Gastroesophageal sphincter (tissue), 4 donors: ENCODE measurements around the gene P3H3. TPM values are rescaled to one million over a fixed set of nuclear protein-coding genes. Genes with fewer than 3 reads are reported as not detected.
"Not testable (repeated sequence)": the region's sequence is repeated elsewhere in the genome, so short reads cannot be mapped to it uniquely, and the experiment has no call there.

Experiments
- ATAC-seq: fragments of 150-250 bp; one replicate; pipeline ENCODE4 v1.9.1; 2016; ENCODE audit warnings: mild to moderate bottlenecking, moderate library complexity
- H3K27ac ChIP-seq, 4 donors: fragments of 200-600 bp; sonication (generic) in 3 of 4; 1 replicate in 3 of 4; 2 replicates in 1 of 4; pipeline ENCODE4 v1.5.1; 2016 to 2019
- H3K27me3 ChIP-seq: fragments of 200-600 bp; sonication (generic); one replicate; pipeline ENCODE4 v1.5.1; 2019
- H3K36me3 ChIP-seq, 2 donors: fragments of 200-600 bp; sonication (generic); one replicate each; pipeline ENCODE4 v1.5.1; 2019; ENCODE audit warnings: control low read depth in 1 of 2
- H3K4me1 ChIP-seq, 3 donors: fragments of 200-600 bp; sonication (generic); 1 replicate in 2 of 3; 2 replicates in 1 of 3; pipeline ENCODE4 v1.5.1; 2016 to 2019; ENCODE audit warnings: control low read depth in 2 of 3
- H3K4me3 ChIP-seq, 2 donors: fragments of 200-600 bp; sonication (generic); one replicate each; pipeline ENCODE4 v1.5.1; 2019; ENCODE audit warnings: mild to moderate bottlenecking in 1 of 2, moderate library complexity in 1 of 2
- H3K9me3 ChIP-seq, 3 donors: fragments of 200-600 bp; sonication (generic); one replicate each; pipeline ENCODE4 v1.5.1; 2017 to 2019; ENCODE audit warnings: control low read depth in 2 of 3
- EP300 ChIP-seq: sonication (generic); formaldehyde crosslinking; IDR thresholded peaks from one replicate; pipeline ENCODE4 v1.6.1; 2017; ENCODE audit warnings: antibody characterized with exemption, mild to moderate bottlenecking
- POLR2A ChIP-seq, 2 donors: fragments of 450-650 bp; IDR thresholded peaks; one replicate each; pipeline ENCODE4 v1.6.1; 2017; ENCODE audit warnings: antibody characterized with exemption in 2 of 2, mild to moderate bottlenecking in 2 of 2, moderate library complexity in 1 of 2
- POLR2AphosphoS5 ChIP-seq: sonication (generic); formaldehyde crosslinking; IDR thresholded peaks from one replicate; pipeline ENCODE4 v1.6.1; 2017; ENCODE audit warnings: antibody characterized with exemption
- WGBS, 2 donors: methylation state at CpG; one replicate each; pipeline ENCODE4 v1.1.5; 2018; ENCODE audit warnings: low coverage in 1 of 2; 5-methylcytosine and 5-hydroxymethylcytosine counted together
- total RNA-seq, 4 donors: library from RNA; depleted of rRNA; stranded (reverse); fragments of >200 nt; gene quantifications; one replicate each; pipeline ENCODE4 v1.1.0, GENCODE V29; 2016
- TF ChIP-seq, protein P1 (sequence below), 4 experiments: fragments of 200-600 bp in 2 of 4; fragments of 450-650 bp in 2 of 4; sonication (generic) in 1 of 4; IDR thresholded peaks; one replicate each; pipeline ENCODE4 v1.5.1; 2017 to 2019; ENCODE audit warnings: antibody characterized with exemption in 4 of 4, mild to moderate bottlenecking in 2 of 4, moderate library complexity in 2 of 4

P3H3 gene
- total RNA-seq, 4 donors from 2014 or later: 17.3 to 28.3 (median 23.0) TPM

DNA sequence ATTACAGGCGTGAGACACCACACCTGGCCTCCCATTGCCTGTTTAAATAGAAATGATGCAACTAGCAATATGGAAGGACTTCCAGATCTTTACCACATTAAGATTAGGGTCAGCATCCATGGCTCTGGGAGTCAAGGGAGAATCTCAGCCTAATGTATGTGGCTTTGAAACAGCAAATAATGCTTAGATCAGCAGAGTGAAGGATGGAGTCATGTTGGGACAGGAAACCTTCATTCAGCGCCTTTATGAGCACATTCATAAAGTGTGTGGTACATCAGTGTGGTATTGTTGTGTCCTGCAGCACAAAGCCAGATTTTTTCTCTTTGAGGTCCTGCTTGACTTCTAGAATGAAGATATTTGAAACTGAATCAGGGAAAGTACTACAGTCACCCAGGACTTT lies 60.2 kb downstream of the P3H3 start:
- H3K4me3 ChIP-seq: no peak overlapping the region
- H3K27me3 ChIP-seq: no peaks in the 10 kb centered on the region
- no peak overlapping the region for H3K27ac ChIP-seq
- H3K4me1 ChIP-seq: peaks cover 0 to 19% (median 4%) of the 10 kb centered on the region in 3 donors
- no peaks in the 10 kb centered on the region for H3K9me3 ChIP-seq
- TF ChIP-seq POLR2AphosphoS5: no peak
- TF ChIP-seq POLR2A (IDR thresholded peaks at IDR 0.05): no peak
- no peak for TF ChIP-seq EP300
- TF ChIP-seq, protein P1, sequence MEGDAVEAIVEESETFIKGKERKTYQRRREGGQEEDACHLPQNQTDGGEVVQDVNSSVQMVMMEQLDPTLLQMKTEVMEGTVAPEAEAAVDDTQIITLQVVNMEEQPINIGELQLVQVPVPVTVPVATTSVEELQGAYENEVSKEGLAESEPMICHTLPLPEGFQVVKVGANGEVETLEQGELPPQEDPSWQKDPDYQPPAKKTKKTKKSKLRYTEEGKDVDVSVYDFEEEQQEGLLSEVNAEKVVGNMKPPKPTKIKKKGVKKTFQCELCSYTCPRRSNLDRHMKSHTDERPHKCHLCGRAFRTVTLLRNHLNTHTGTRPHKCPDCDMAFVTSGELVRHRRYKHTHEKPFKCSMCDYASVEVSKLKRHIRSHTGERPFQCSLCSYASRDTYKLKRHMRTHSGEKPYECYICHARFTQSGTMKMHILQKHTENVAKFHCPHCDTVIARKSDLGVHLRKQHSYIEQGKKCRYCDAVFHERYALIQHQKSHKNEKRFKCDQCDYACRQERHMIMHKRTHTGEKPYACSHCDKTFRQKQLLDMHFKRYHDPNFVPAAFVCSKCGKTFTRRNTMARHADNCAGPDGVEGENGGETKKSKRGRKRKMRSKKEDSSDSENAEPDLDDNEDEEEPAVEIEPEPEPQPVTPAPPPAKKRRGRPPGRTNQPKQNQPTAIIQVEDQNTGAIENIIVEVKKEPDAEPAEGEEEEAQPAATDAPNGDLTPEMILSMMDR (IDR thresholded peaks at IDR 0.05): no peak
- WGBS, 2 donors: 100% methylated on average over 1 to 2 of the region's 2 CpGs
- ATAC-seq: no peak
- peaks cover 0 to 24% of the 10 kb centered on the region in 2 donors for H3K36me3 ChIP-seq

DNA sequence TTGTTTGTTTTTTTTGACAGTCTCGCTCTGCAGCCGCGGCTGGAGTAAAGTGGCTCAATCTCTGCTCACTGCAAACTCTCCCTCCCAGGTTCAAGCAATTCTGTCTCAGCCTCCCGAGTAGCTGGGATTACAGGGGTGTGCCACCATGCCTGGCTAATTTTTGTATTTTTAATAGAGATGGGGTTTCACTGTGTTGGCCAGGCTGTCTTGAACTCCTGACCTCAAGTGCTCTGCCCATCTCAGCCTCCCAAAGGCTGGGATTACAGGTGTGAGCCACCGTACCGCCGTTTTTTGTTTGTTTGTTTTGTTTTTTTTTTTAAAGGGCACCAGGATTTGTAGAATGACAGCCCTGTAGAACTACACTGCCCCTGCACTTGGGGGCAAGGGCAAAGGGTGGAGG lies 60.6 kb downstream of the P3H3 start:
- 71 to 74% methylated on average over 3 to 7 of the region's 7 CpGs for WGBS, 2 donors
- H3K36me3 ChIP-seq: peaks cover 0 to 19% of the 10 kb centered on the region in 2 donors
- H3K9me3 ChIP-seq, H3K4me3 ChIP-seq, H3K27me3 ChIP-seq, ATAC-seq, H3K27ac ChIP-seq: not testable (repeated sequence)
- H3K4me1 ChIP-seq: peaks cover 0 to 19% (median 4%) of the 10 kb centered on the region in 3 donors

Other genes with a start within 250 kb of the P3H3 start
- gene CHD4, start 221.0 kb upstream of the P3H3 start, total RNA-seq: 100 to 1,000 TPM; 133 to 266 (median 219) TPM
- gene LPAR5, start 192.4 kb upstream of the P3H3 start, total RNA-seq: 1 to 10 TPM in 2 of 4 donors, under 1 TPM in 2; 0.47 to 2.0 (median 1.2) TPM
- 1 to 10 TPM in 2 of 4 donors, under 1 TPM in 1, not detected in 1; 0.81 to 3.2 (median 2.4) TPM for gene ACRBP, start 181.0 kb upstream of the P3H3 start, total RNA-seq
- 10 to 100 TPM; 43.2 to 63.8 (median 54.3) TPM for gene ING4, start 165.3 kb upstream of the P3H3 start, total RNA-seq
- gene ZNF384, start 139.0 kb upstream of the P3H3 start, total RNA-seq: 10 to 100 TPM; 26.1 to 57.5 (median 43.6) TPM
- gene PIANP, start 127.6 kb upstream of the P3H3 start, total RNA-seq: 1 to 10 TPM in 1 of 4 donors, under 1 TPM in 3; 0.46 to 1.2 (median 0.73) TPM
- gene COPS7A, start 104.4 kb upstream of the P3H3 start, total RNA-seq: 10 to 100 TPM; 54.4 to 69.5 (median 55.4) TPM
- gene MLF2, start 75.3 kb upstream of the P3H3 start, total RNA-seq: 100 to 1,000 TPM; 140 to 290 (median 216) TPM
- 100 to 1,000 TPM; 259 to 516 (median 325) TPM for gene PTMS, start 62.0 kb upstream of the P3H3 start, total RNA-seq
- 1 to 10 TPM in 3 of 4 donors, under 1 TPM in 1; 0.30 to 3.0 (median 1.9) TPM for gene LAG3, start 55.9 kb upstream of the P3H3 start, total RNA-seq
- gene CD4, start 38.9 kb upstream of the P3H3 start, total RNA-seq: 10 to 100 TPM in 2 of 4 donors, 1 to 10 TPM in 2; 2.6 to 15.2 (median 9.1) TPM
- gene GPR162, start 6.6 kb upstream of the P3H3 start, total RNA-seq: 1 to 10 TPM; 3.7 to 9.7 (median 3.9) TPM
- gene GNB3, start 12.5 kb downstream of the P3H3 start, total RNA-seq: 1 to 10 TPM in 3 of 4 donors, under 1 TPM in 1; 0.45 to 1.8 (median 1.3) TPM
- 1 to 10 TPM; 1.1 to 5.9 (median 1.4) TPM for gene CDCA3, start 22.9 kb downstream of the P3H3 start, total RNA-seq
- 10 to 100 TPM; 43.4 to 70.9 (median 65.0) TPM for gene USP5, start 23.7 kb downstream of the P3H3 start, total RNA-seq
- gene TPI1, start 39.1 kb downstream of the P3H3 start, total RNA-seq: 100 to 1,000 TPM; 324 to 473 (median 392) TPM
- gene SPSB2, start 44.9 kb downstream of the P3H3 start, total RNA-seq: 10 to 100 TPM in 1 of 4 donors, 1 to 10 TPM in 3; 7.4 to 10.7 (median 8.1) TPM
- gene LRRC23, start 76.4 kb downstream of the P3H3 start, total RNA-seq: 10 to 100 TPM in 3 of 4 donors, 1 to 10 TPM in 1; 8.8 to 16.6 (median 13.6) TPM
- 10 to 100 TPM; 31.2 to 68.2 (median 43.5) TPM for gene ENO2, start 86.2 kb downstream of the P3H3 start, total RNA-seq
- gene ATN1, start 99.6 kb downstream of the P3H3 start, total RNA-seq: 100 to 1,000 TPM in 2 of 4 donors, 10 to 100 TPM in 2; 49.0 to 136 (median 95.2) TPM
- not detected for gene RNU7-1, start 115.4 kb downstream of the P3H3 start, total RNA-seq
- gene C12orf57, start 115.6 kb downstream of the P3H3 start, total RNA-seq: 100 to 1,000 TPM; 172 to 521 (median 367) TPM
- gene PTPN6, start 122.9 kb downstream of the P3H3 start, total RNA-seq: 10 to 100 TPM in 1 of 4 donors, 1 to 10 TPM in 3; 2.6 to 15.9 (median 7.5) TPM
- 100 to 1,000 TPM; 170 to 215 (median 187) TPM for gene PHB2, start 142.3 kb downstream of the P3H3 start, total RNA-seq
- gene EMG1, start 142.5 kb downstream of the P3H3 start, total RNA-seq: 10 to 100 TPM; 17.0 to 27.3 (median 20.1) TPM
- 10 to 100 TPM; 23.7 to 33.7 (median 26.6) TPM for gene LPCAT3, start 190.1 kb downstream of the P3H3 start, total RNA-seq
- gene C1S, start 232.3 kb downstream of the P3H3 start, total RNA-seq: 100 to 1,000 TPM; 391 to 853 (median 638) TPM